DMS 273 (cell line): ENCODE measurements around the gene CAV3.

Experiments used
- DNase-seq: peaks from one replicate; lab custom pipeline; 2025; ENCODE audit not compliant: unreplicated experiment; lab: John Stamatoyannopoulos, UW

Gene CAV3

DNA sequence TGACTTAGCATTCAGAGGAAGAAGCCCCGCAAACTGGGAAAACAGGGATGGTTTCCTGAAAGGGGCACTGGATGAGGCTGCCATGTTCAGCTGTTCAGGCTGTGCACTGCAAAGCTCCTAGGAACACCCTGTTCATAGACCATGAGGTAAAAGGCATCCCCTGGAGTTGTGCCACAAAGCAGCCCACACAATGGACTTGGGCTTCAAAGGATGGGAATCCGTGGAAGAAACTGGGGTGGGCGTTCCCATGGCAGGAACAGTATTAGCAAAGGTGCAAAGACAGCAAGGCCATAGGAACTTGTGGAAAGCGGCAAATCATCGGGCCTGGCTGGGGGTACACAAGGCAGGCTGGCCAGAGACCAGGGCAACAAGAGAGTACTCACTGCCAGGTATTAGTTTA lies 26.9 kb downstream of the CAV3 start:
- DNase-seq, result no peak

DNA sequence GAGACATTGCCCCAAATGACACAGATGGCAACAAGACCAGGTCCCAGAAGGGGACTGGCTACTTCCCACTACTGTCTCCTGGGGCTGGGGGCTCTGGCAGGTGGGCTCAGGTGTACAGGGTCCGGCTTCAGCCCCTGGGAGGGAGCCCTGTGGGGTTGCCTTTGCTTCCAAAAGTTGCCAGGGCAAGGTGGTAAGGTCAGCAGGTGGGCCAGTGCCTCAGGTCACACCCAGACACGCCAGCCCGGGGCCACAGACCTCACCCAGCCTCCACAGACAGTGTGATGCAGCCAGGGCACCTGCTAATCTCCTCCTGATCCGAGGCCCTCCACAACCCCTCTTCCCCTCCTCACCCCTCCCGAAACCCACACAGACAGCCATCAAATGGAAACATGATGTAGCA lies 28.3 kb downstream of the CAV3 start:
- no peak for DNase-seq

DNA sequence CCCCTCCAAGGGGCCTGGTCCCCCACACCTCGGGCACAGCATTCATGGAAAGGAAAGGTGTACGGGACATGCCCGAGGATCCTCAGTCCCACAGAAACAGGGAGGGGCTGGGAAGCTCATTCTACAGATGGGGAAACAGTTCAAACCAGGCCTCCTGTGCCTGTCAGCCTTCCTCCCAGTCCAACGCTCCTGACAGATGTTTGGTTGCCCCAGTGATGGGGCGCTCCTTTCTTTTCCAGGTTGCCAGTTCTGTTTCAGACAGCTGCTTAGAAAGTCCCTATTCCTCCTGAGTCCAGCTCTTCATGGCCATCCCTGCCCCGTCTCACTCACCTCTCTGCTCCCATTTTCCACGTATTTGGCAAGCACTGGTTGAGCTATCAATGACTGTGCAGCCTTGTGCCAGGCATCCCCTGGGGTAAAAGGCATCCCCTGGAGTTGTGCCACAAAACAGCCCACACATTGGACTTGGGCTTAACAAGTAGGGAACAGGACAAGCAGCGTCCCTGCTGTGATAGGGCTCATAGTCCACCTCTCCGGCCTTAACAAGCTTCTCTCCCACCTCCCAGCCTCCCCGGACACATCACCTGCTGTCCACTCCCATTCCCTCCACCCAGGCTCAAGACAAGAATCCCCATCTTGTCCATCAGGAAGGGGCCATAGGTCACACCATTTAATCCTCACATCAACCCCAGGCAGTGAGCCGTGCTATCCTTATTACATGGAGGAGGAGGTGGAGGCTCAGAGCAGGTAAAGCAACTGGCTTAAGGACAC lies 29.2 kb downstream of the CAV3 start:
- DNase-seq, result peak; percentile 8

DNA sequence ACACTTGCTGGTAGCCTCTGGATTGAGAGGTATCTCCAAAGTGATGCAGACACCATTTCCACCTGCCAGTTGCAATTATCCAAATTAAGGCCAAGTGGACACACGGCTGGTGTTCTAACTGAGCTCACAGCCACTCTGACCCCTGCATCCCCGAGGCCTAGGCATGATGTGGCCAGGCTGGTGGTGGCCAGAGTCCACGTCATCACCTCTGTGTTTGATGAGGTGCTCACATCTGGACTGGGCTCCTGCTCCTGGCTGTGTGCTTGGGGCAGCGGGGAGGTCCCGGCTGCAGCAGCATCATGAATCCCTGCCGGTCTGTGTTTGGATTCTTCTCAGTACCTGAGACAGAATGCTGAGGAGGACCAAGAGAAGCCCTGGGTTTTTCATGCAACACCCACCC lies 30.9 kb downstream of the CAV3 start:
- DNase-seq, result no peak

DNA sequence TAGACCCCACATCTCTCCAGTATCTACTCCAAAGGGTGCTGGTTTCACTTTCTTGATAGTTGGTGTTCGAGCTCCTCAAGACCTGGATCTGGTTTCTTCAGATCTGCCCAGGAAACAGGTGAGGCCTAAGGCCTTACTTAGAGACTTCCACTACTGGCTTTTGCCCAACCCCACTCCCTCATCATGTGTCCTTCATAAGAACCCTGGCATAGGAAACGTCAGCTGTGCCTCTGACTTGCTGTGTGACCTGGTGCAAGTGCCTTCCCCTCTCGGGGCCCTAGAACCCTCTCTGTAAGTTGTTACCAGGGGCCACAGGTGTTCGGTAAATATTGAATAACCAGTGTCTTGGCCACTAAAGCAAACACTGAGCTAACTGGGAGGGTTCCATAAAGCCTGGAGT lies 31.9 kb downstream of the CAV3 start:
- DNase-seq, result no peak

DNA sequence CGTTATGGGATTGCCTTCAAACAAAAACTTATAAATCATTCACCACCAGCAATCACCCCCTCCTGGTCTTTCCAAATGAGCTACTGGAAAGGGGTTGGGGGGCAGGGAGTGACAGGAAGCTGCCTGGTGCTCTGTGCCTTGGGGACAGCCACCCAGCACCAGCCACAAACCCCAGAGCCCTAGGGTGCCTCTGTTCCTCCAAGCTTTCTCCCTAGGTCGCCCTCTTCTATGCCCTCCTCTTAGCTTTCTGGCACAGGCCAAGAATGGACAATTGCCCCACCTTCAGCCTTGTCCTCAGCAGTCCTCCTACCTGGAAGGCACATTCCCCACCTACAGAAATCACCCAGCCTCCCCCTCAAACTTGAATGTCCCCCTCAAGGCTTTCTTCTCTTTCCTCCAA lies 32.5 kb downstream of the CAV3 start:
- no peak for DNase-seq

DNA sequence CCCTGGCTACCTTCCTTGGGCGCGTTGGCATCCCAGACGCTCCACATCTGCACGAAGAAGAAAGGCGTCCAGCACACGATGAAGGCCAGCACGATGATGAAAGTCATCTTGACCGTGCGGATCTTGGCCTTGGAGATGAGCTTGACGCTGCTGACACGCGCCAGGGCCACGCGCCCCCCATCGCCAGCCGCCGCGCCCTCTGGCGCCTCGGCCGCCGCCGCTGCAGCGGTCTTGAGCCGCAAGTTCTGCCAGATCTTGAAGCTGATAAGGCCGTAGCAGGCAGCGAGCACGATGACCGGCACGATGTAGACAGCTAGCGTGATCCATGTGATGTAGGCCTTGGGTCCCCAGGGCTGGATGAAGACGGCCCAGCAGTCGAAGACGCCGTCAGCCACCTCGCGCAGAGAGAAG lies 33.7 kb downstream of the CAV3 start:
- DNase-seq, result no peak

DNA sequence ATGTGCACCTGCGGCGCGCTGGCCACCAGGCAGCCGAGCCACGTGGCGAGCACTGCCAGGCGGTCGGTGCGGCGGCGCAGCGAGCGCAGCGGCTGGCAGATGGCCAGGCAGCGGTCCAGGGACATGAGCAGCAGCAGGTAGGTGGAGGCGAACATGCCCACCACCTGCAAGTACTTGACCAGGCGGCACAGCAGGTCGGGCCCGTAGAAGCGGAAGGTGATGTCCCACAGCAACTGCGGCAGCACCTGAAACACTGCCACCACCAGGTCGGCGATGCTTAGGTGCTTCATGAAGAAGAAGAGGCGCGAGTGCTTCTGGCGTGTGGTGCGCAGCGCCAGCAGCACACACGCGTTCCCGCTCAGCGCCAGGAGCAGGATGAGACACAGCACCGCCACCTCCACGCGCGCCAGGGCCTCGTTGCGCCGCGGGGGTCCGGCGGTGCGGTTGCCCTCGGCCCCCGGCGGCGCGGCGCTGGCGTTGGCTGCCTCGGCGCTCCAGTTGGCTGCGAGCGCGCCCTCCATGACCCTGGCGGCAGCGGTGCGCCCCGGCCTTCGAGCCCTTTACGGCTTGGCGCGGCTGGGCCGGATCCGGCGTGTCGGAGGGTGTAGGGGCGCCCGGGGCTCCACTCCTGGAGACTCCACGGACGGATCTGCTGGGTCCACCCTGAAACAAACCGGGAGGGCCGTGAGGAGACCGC lies 34.2 kb downstream of the CAV3 start:
- DNase-seq, result peak; percentile 58

DNA sequence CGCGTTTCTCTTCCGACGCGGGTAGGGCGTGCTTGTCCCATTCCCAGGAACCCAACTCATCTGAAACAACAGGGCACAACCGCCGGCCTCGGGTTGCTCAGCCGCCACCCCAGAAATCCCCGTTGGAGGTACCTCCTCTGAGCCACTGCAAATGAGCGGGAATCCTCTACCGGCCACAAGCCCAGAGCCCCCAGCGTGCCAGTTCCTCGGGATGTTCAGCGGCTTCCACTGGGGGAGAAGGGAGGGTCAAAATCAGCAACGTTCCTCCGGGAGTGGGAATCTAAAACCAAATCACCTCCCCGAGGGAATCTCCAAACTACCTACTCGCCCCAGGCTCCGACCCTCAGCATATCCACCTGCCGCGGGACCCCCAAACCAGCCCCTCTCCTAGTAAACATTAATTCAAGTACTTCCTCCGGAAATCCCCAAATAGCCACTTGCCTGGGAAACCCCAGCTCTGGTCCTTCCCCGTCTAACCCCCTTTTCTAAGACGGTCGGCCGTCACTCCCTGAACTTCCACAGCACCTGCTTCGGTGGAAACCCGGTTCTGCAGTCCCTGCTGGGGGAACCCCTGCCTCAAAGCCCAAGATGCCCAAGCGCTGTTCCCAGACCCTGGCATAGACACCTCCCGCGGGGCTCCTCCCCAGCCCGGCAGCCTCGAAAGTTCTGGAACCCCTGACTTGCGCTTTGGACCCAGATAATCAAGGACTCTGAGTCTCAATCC lies 34.9 kb downstream of the CAV3 start:
- peak; percentile 46 for DNase-seq

DNA sequence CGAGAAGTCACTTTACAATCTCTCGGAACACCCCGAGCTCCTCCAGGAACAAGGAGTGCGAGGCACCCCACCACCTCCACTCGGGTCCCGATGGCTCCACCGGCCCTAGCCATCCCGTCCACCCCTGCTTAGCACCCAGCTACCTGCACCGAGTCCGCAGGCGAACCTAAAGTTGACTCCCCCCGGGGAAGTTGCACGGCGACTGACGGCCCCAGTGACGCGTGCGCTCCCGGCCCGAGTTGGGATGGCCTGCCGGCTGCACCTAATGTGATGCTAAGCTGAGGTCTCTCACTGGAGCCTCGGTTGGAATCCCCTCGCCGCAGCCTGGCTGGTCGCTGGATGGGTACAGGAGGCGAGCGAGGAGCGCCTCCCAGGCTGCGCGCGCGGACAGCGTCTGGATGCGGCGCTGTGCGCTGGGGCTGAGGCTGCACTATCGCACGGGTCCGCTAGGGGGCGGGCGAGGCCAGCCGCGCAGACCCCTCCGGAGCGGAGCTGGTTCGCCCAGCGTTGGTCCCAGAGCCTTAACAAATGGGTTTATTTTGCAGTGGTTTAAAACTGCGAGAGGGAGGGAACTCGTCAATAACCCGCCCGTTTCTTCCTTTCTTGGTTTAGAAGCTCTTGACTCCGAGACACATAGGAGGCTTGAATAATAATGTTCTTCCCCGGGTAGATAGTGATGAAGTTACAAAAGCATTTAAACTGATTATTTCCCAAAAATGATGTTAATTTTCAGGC lies 35.7 kb downstream of the CAV3 start, which contains the start of gene OXTR:
OXTR (minus strand) TSS at position 526 of the 735 bp plus-strand sequence. CDS start 1,426 bp downstream, outside the sequence.
- peak; percentile 84 for DNase-seq

DNA sequence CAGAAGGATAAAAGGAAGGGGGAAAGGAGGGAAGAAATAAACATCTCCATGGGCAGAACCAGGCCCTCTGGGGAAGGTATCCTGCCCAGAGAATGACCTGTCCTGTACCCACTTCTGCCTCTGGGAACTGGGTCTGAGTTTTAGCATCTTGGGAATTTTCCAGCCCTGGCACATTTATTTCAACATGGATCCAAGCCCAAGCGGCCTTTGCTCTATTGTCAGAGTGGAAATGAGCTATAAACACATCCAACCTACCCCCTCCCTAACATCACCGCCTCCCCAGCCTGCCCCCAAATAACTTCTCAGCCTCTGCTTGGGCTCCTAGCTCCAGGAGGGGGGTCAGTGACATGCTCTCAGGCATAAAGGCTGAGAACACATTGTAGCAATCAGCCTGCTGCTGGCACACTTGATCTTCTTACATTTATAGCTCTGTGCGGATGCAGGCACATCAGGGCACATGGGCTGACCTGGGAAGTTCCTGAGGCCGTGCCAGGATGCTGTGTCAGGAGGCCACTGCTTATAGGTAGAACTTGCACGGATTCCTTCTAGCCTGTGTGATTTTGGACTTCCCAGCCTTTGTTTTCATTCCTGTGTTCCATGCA lies 40.4 kb downstream of the CAV3 start:
- no peak for DNase-seq

DNA sequence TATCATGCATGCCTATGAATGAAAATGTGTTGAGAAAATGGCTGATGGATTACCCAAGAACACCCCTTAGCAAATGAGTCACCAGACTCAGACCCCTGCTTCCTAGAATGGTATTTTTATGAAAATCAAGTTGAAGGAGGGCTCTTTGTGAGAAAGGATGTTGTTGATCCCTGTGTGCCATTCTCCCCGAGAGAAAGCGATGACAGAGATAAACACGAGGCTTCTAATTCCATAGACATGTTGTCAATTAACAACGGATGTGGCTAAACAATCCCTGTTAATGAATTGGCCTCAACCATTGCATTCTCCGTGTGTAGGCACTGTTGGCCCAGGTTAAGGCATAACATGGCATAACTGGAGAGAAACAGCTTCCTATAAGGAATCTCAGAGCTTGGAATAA lies 41.6 kb downstream of the CAV3 start:
- no peak for DNase-seq

DNA sequence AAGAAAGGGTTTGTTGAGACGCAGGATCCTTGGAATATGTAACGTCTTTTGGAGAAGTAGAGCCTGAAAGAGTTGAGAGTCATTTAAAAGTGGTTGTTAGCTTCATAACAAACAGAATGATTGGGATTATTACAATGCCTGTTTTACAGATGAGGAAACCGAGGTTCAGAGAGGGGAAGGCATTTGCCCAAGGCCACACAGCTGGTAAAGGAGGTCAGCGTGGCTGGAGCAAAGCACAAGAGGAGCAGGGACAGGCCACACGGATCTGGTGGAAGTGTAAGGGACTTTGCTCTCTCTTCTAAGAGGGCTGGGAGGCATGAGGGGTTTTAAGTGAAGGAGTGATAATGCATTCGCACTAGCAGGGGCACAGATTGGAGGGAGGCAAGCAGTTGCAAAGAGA lies 42.0 kb downstream of the CAV3 start:
- DNase-seq, result no peak

DNA sequence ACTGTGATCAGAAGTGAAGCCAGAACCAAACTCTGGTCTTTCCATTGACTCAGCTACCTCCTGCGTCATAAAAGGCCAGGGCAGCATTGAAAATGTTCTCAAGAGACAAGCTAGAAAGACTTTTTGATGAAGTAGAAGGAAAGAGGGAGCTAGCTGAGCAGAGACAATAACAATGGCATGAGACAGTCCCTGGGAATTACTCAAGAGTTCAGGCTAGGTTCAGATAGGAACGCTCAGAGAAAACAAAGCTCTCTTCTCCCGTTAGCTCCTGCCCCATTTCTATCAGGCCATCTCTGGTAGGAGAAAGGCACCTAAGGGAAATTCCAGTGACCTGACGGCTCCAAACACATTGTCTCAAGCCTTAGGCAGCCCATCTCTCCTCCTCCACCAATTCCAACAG lies 42.8 kb downstream of the CAV3 start:
- no peak for DNase-seq

DNA sequence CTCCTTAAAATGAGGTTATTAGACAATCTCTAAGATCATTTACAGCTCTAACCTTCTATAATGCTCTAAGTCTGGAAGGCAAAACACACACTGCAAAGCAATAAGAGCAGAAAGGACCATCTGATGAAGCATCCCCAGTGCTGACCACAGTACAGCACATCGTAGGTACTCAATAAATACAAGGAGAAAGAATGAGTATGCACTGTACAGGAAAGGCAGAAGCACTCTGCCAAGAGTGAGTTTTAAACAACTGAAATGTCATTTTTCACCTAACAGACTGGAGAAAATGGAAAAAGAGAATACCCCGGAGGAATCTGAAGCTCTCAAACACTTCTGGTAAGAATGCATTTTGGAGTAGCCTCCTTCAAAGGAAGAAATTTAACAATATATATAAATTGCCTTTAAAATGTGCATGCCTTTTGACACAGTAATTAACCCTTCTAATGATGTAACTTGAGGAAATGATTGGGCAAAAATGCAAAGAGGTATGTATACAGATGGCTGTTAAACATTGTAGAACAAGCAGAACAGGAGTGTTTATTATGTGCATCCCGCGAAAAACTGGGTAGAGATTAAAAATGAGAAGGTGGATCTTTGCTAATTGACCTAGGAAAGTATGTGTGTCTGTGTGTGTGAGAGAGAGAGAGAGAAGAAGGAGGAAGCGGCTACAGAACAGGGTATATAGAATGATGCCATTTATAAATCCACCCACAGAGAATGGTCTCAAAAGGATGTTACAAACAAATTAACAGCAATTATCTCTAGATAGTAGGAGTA lies 43.8 kb downstream of the CAV3 start:
- DNase-seq, result no peak

DNA sequence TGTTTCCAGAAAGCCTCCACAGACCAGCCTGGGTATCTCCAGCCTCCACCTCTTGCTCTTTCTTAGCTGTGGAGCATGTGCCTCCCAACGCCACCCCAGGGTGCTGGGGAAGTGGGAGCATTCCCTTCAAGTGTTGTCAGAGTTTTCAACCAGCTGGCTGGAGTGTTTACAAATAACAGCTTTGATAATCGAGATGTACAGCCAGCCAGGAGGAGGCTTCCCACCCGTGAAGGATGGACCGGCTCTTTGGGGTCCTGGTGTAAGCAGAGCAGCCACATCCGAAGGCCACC lies 44.3 kb downstream of the CAV3 start:
- no peak for DNase-seq

DNA sequence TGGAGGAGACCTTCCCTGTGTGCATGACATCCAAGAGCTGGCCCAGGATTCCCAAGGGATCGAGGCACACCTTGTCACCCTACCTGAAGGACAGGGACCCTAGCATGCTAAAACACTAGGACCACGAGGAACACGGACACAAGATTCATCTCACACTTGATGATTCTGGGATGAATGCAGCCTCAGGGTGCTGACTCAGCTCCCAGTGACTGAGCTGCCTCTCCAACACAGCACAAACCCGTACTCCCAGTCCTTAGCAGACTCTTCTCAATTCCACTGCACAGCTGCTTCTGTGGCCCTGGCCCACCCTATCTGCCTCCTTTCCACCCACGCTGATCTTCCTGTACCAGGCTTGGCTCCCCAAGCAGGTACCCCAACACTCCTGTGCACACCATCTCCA lies 44.9 kb downstream of the CAV3 start:
- no peak for DNase-seq

DNA sequence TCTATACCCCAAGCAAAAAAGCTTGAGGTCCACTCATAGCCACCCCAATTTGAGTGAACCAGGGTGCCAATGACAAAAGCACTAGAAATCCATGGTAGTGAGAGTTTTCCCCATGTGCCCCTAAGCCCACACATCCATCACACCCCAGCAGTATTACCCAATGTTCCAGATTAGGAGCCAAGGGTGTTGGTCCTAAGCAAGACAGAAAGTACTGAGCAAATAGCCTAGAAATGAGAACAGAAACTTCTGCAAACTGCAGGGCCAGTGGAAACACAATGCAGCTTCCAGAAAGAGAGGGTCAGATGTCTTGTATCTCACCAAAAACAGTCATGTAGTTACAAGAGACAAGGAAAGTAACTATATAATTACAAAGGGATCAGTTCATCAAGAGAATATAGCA lies 46.7 kb downstream of the CAV3 start:
- DNase-seq, result no peak

DNA sequence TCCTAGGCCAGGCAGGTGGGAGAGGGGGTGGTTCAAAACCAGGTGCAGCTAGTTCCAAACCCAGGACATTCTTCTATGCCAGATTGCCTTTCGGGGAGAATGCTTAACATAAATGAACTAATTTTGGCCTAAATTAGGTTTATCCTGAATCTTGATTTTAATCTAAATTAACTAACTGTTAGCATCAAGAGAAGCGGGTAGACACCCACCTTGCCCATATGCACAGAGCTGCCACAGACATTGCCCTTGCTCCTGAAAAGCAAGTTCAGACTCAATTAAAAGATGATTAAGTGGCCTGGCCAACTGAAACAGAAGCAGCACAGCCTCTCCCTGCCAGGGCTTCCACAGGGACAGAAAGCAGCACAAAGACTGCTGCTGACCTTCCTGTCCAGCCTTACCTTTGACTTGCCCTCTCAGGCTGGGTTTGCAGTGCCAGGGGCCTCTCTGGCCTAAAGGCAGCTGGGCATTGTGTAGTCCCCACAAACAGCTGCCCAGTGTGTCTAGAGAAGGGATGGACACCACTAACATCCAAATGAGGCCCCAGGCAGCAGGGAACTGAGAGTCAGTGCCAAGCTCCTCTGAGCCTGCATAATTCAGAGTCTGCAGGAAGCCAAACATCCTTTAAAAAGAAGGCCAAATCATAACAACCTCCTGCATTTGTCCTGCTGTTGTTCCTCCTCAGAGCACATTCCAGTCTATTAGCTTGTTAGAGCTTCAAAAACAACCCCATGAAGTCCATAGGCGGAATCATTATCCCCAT lies 51.3 kb downstream of the CAV3 start:
- no peak for DNase-seq

DNA sequence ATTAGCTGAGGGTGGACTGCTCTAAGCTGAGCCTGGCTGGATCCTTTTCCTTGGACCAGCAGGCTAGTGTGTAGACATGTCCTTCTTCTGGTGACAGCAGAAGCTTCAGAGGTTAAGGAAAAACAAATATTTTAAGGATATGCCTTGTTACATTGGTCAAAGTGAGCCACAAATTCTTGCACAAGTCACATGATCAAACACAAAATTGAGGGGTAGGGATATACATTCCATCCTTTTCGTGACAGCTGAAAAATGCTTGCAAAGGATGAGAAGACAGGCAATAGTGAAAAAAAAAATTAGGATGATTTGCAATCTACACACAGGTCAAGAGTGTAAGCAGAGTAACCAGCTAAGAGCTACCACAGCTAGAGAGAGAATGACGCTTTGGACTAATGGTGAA lies 56.9 kb downstream of the CAV3 start:
- DNase-seq, result no peak
